Gastrocnemius medialis (tissue), 4 donors: ENCODE measurements around the gene KLHL11.

Experiments
- POLR2A ChIP-seq, 2 donors: fragments of 450-650 bp; IDR thresholded peaks; one replicate each; pipeline ENCODE4 v1.6.1; 2017; ENCODE audit warnings: antibody characterized with exemption in 2 of 2, mild to moderate bottlenecking in 2 of 2, moderate library complexity in 2 of 2
- TF ChIP-seq, protein P1 (sequence below), 5 experiments: fragments of 450-650 bp in 3 of 5; fragments of 200-600 bp in 2 of 5; sonication (generic) in 2 of 5; IDR thresholded peaks in 4 of 5; conservative IDR thresholded peaks in 1 of 5; 1 replicate in 4 of 5; 2 replicates in 1 of 5; pipeline ENCODE4 v1.5.1; 2016 to 2019; ENCODE audit warnings: antibody characterized with exemption in 5 of 5, mild to moderate bottlenecking in 3 of 5, moderate library complexity in 3 of 5

DNA sequence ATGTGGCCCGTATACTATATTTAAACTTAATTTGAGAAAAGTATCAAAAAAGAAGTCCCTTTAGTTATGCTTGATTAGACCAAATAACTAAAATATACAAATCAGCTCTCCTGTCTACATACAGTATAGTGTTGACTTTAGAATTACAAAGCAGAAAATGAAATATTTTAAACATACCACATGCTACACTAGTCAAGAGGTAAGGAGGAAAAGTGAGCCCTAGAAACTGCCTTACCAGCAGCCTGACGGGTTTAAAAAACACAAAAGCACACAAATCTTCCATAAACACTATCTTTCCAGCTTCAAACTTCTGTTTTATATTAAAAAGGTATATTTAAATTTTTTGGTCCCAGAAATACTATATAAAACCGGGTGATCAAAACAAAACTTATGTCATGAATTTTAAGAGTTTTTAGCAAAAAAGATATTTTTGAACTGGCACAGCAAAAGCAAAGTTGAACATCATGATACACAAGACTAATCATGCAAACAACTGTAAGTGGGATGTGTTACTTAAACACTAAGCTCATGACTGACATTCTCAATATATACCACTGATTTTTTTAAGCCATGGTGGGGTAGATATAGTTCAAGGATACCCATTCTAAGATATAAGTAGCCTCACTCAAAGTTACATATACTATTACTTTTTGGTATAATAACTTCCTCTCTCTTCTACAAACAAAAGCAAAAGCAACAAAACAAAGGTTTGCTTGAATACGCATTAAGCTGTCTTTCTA is 15.8 kb downstream of the KLHL11 start:
- TF ChIP-seq, protein P1, sequence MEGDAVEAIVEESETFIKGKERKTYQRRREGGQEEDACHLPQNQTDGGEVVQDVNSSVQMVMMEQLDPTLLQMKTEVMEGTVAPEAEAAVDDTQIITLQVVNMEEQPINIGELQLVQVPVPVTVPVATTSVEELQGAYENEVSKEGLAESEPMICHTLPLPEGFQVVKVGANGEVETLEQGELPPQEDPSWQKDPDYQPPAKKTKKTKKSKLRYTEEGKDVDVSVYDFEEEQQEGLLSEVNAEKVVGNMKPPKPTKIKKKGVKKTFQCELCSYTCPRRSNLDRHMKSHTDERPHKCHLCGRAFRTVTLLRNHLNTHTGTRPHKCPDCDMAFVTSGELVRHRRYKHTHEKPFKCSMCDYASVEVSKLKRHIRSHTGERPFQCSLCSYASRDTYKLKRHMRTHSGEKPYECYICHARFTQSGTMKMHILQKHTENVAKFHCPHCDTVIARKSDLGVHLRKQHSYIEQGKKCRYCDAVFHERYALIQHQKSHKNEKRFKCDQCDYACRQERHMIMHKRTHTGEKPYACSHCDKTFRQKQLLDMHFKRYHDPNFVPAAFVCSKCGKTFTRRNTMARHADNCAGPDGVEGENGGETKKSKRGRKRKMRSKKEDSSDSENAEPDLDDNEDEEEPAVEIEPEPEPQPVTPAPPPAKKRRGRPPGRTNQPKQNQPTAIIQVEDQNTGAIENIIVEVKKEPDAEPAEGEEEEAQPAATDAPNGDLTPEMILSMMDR (IDR thresholded peaks at IDR 0.05 in 4 of 5, conservative IDR thresholded peaks at IDR 0.05 in 1 of 5): no peak
- TF ChIP-seq POLR2A (IDR thresholded peaks at IDR 0.05): no peak
